H9 (cell line): Measurements from ENCODE around the gene TMPRSS6. TPM values are rescaled to one million over a fixed set of nuclear protein-coding genes. Genes with fewer than 3 reads are reported as not detected.

Source experiments
- DNase-seq: peaks from one replicate; pipeline ENCODE4 v3.0.0-alpha.2; 2017
- H2AFZ ChIP-seq: one replicate; pipeline ENCODE4 v1.6.1; 2013; ENCODE audit warnings: mild to moderate bottlenecking, low read length, control low read depth, moderate library complexity
- H2AK5ac ChIP-seq: 2 replicates; pipeline ENCODE4 v1.6.1; 2013; ENCODE audit warnings: low read length, control low read depth, mixed read lengths; ENCODE audit not compliant: insufficient read length
- H2BK120ac ChIP-seq: one replicate; pipeline ENCODE4 v1.6.1; 2013; ENCODE audit warnings: low read depth, mild to moderate bottlenecking, low read length, control low read depth, inconsistent platforms; ENCODE audit not compliant: poor library complexity, severe bottlenecking
- H2BK12ac ChIP-seq: 2 replicates; pipeline ENCODE4 v1.6.1; 2013; ENCODE audit warnings: low read length, control low read depth, mixed read lengths, low read depth; ENCODE audit not compliant: insufficient read length
- H2BK15ac ChIP-seq: 2 replicates; pipeline ENCODE4 v1.6.1; 2013; ENCODE audit warnings: low read depth, low read length, control low read depth
- H2BK20ac ChIP-seq: one replicate; pipeline ENCODE4 v1.6.1; 2013; ENCODE audit warnings: low read depth, mild to moderate bottlenecking, low read length, control low read depth, inconsistent platforms; ENCODE audit not compliant: poor library complexity, severe bottlenecking
- H2BK5ac ChIP-seq: 2 replicates; pipeline ENCODE4 v1.6.1; 2013; ENCODE audit warnings: low read length, control low read depth, mixed read lengths; ENCODE audit not compliant: insufficient read length
- H3K14ac ChIP-seq: 2 replicates; pipeline ENCODE4 v1.6.1; 2013; ENCODE audit warnings: low read length, control low read depth; ENCODE audit not compliant: insufficient read depth
- H3K18ac ChIP-seq: 2 replicates; pipeline ENCODE4 v1.6.1; 2013; ENCODE audit warnings: low read depth, mild to moderate bottlenecking, mixed read lengths, low read length, control low read depth; ENCODE audit not compliant: insufficient read length
- H3K23ac ChIP-seq: 2 replicates; pipeline ENCODE4 v1.6.1; 2013; ENCODE audit warnings: low read length, control low read depth, mixed read lengths, low read depth; ENCODE audit not compliant: insufficient read length
- H3K23me2 ChIP-seq: 2 replicates; pipeline ENCODE4 v1.6.1; 2013; ENCODE audit warnings: low read depth, mild to moderate bottlenecking, mixed read lengths, low read length, control low read depth; ENCODE audit not compliant: insufficient read length, poor library complexity, severe bottlenecking
- H3K27ac ChIP-seq: 2 replicates; pipeline ENCODE4 v1.5.1; 2013; ENCODE audit warnings: low read length, control low read depth, mixed read lengths, low read depth; ENCODE audit not compliant: insufficient read length
- H3K27me3 ChIP-seq: 2 replicates; pipeline ENCODE4 v1.6.1; 2013; ENCODE audit warnings: low read length, control low read depth, inconsistent platforms; ENCODE audit not compliant: insufficient read depth
- H3K4ac ChIP-seq: 2 replicates; pipeline ENCODE4 v1.6.1; 2013; ENCODE audit warnings: low read depth, mild to moderate bottlenecking, control low read depth, inconsistent platforms, low read length, moderate library complexity
- H3K4me1 ChIP-seq: 2 replicates; pipeline ENCODE4 v1.6.1; 2013; ENCODE audit warnings: low read length, control low read depth, inconsistent platforms; ENCODE audit not compliant: insufficient read depth
- H3K4me2 ChIP-seq: 2 replicates; pipeline ENCODE4 v1.6.1; 2013; ENCODE audit warnings: low read length, control low read depth, mixed read lengths; ENCODE audit not compliant: insufficient read length, insufficient read depth
- H3K56ac ChIP-seq: 2 replicates; pipeline ENCODE4 v1.6.1; 2013; ENCODE audit warnings: low read depth, mild to moderate bottlenecking, mixed read lengths, low read length, control low read depth; ENCODE audit not compliant: insufficient read length
- H3K79me1 ChIP-seq: 2 replicates; pipeline ENCODE4 v1.6.1; 2013; ENCODE audit warnings: low read depth, mild to moderate bottlenecking, moderate library complexity, low read length, control low read depth, inconsistent platforms; ENCODE audit not compliant: insufficient read depth, poor library complexity, severe bottlenecking
- H3K79me2 ChIP-seq: 2 replicates; pipeline ENCODE4 v1.6.1; 2013; ENCODE audit warnings: low read length, control low read depth, inconsistent platforms; ENCODE audit not compliant: insufficient read depth
- H3K9ac ChIP-seq: 2 replicates; pipeline ENCODE4 v1.6.1; 2013; ENCODE audit warnings: low read length, control low read depth, mixed read lengths; ENCODE audit not compliant: insufficient read length; ENCODE audit errors: extremely low read depth
- H3K9me3 ChIP-seq: one replicate; pipeline ENCODE4 v1.6.1; 2013; ENCODE audit warnings: low read depth, low read length, inconsistent platforms; ENCODE audit not compliant: control insufficient read depth
- H3T11ph ChIP-seq: one replicate; pipeline ENCODE4 v1.6.1; 2013; ENCODE audit warnings: mild to moderate bottlenecking, low read length, control low read depth, inconsistent platforms
- H4K20me1 ChIP-seq: one replicate; pipeline ENCODE4 v1.6.1; 2013; ENCODE audit not compliant: control insufficient read depth, insufficient read length, insufficient read depth
- H4K5ac ChIP-seq: 2 replicates; pipeline ENCODE4 v1.6.1; 2013; ENCODE audit warnings: low read depth, mild to moderate bottlenecking, mixed read lengths, low read length, control low read depth; ENCODE audit not compliant: insufficient read length
- H4K8ac ChIP-seq: replicated peaks from 2 replicates; pipeline ENCODE4 v1.6.1; 2013; ENCODE audit warnings: low read length, control low read depth, mixed read lengths, low read depth; ENCODE audit not compliant: insufficient read length
- H4K91ac ChIP-seq: 2 replicates; pipeline ENCODE4 v1.6.1; 2013; ENCODE audit warnings: low read depth, mild to moderate bottlenecking, moderate library complexity, mixed read lengths, low read length, control low read depth; ENCODE audit not compliant: insufficient read length
- H3K27ac Mint-ChIP-seq, 3 experiments: 2 replicates in 2 of 3; 3 replicates in 1 of 3; pipeline ENCODE4 v1.8.0; 2020 to 2021; ENCODE audit warnings: mixed read lengths in 3 of 3, mild to moderate bottlenecking in 1 of 3, moderate library complexity in 1 of 3
- H3K27me3 Mint-ChIP-seq: 2 replicates; pipeline ENCODE4 v1.8.0; 2021; ENCODE audit warnings: low read depth, mild to moderate bottlenecking, moderate library complexity, mixed read lengths
- H3K36me3 Mint-ChIP-seq, 3 experiments: 2 replicates in 2 of 3; 3 replicates in 1 of 3; pipeline ENCODE4 v1.8.0; 2020 to 2021; ENCODE audit warnings: low read depth in 3 of 3, mixed read lengths in 3 of 3; ENCODE audit not compliant: insufficient read depth in 1 of 3
- H3K4me1 Mint-ChIP-seq, 2 experiments: 2 replicates each; pipeline ENCODE4 v1.8.0; 2020; ENCODE audit warnings: mixed read lengths in 2 of 2
- H3K4me3 Mint-ChIP-seq, 2 experiments: 2 replicates in 1 of 2; 3 replicates in 1 of 2; pipeline ENCODE4 v1.8.0; 2020 to 2021; ENCODE audit warnings: mild to moderate bottlenecking in 2 of 2, mixed read lengths in 2 of 2, moderate library complexity in 1 of 2
- H3K9me3 Mint-ChIP-seq, 2 experiments: 2 replicates in 1 of 2; 3 replicates in 1 of 2; pipeline ENCODE4 v1.8.0; 2020; ENCODE audit warnings: mild to moderate bottlenecking in 2 of 2, mixed read lengths in 2 of 2, moderate library complexity in 1 of 2
- CTCF ChIP-seq: fragments of 200-600 bp; sonication (generic); conservative IDR thresholded peaks from 3 replicates; pipeline ENCODE4 v1.8.0; 2021; ENCODE audit warnings: antibody characterized with exemption, mild to moderate bottlenecking
- WGBS: extraction: QIAGEN DNeasy Blood & Tissue Kit; methylation state at CpG from one replicate; pipeline ENCODE4 v1.1.7; 2013; ENCODE audit warnings: missing lambda C conversion rate, low lambda C conversion rate, mixed read lengths; ENCODE audit not compliant: insufficient read length; ENCODE audit errors: extremely low coverage; 5-methylcytosine and 5-hydroxymethylcytosine counted together
- total RNA-seq: library from RNA; stranded (reverse); gene quantifications from 2 replicates; pipeline ENCODE4 v1.2.1, GENCODE V29; 2021

TMPRSS6 gene
- total RNA-seq, 1 experiment from 2014 or later, result not detected

- H3K9me3 ChIP-seq, result no peaks in the 10 kb centered on the region
- no peak overlapping the region for H2BK12ac ChIP-seq
- H4K91ac ChIP-seq, result no peak overlapping the region
- no CpG with 5 or more reads among the region's 7 CpGs for WGBS
- no peak overlapping the region for H3K23ac ChIP-seq
- H2BK120ac ChIP-seq, result no peak overlapping the region
- Mint-ChIP-seq H3K4me1 (peaks cover 3 to 12% of the 10 kb centered on the region in 2 experiments; a peak in 3 of 4 replicates), H3K9me3 (no peaks in the 10 kb centered on the region; a peak in 1 of 5 replicates), H3K27me3 (peaks cover 34% of the 10 kb centered on the region), H3K36me3 (no peaks in the 10 kb centered on the region), H3K27ac (no peak overlapping the region), H3K4me3 (no peak overlapping the region)
- no peak overlapping the region for H2AK5ac ChIP-seq
- H3K9ac ChIP-seq, result no peak overlapping the region
- TF ChIP-seq CTCF, result no peak
- H3K14ac ChIP-seq, result no peak overlapping the region
- H3K56ac ChIP-seq, result no peak overlapping the region
- no peaks in the 10 kb centered on the region for H3K79me1 ChIP-seq
- H3T11ph ChIP-seq, result no peak overlapping the region
- no peaks in the 10 kb centered on the region for H3K79me2 ChIP-seq
- H4K8ac ChIP-seq, result no peak overlapping the region
- H3K23me2 ChIP-seq, result no peaks in the 10 kb centered on the region
- no peak for DNase-seq
- no peak overlapping the region for H2BK15ac ChIP-seq
- H3K4me2 ChIP-seq, result no peak overlapping the region
- no peak overlapping the region for H2AFZ ChIP-seq
- no peak overlapping the region for H2BK5ac ChIP-seq
- no peak overlapping the region for H4K5ac ChIP-seq
- H3K4ac ChIP-seq, result no peak overlapping the region
- no peak overlapping the region for H3K27ac ChIP-seq
- H3K4me1 ChIP-seq, result no peaks in the 10 kb centered on the region
- no peak overlapping the region for H2BK20ac ChIP-seq
- no peak overlapping the region for H3K18ac ChIP-seq
- H4K20me1 ChIP-seq, result no peaks in the 10 kb centered on the region
- H3K27me3 ChIP-seq, result no peaks in the 10 kb centered on the region
These were observed 4.4 kb downstream of the TMPRSS6 start for GRCh38 chr22:37105154-37105553.
